Naive B cell (primary cell): ENCODE measurements around the gene RAB10. TPM values are rescaled to one million over a fixed set of nuclear protein-coding genes. Genes with fewer than 3 reads are reported as not detected.

ENCODE experiments used
- ATAC-seq, 2 donors: fragments of 150-1000 bp; cut with Tn5 transposase; 2 replicates each; pipeline ENCODE4 v1.10.0; 2021; ENCODE audit warnings: low read depth in 2 of 2, mild to moderate bottlenecking in 2 of 2, moderate library complexity in 2 of 2
- DNase-seq: peaks from one replicate; pipeline ENCODE4 v3.0.0; 2022
- H3K27ac Mint-ChIP-seq, 6 donors: one replicate each; pipeline ENCODE4 v1.8.0; 2020 to 2022; ENCODE audit warnings: mild to moderate bottlenecking in 6 of 6, mixed read lengths in 6 of 6, moderate library complexity in 5 of 6, inconsistent platforms in 2 of 6
- H3K27me3 Mint-ChIP-seq, 3 donors: one replicate each; pipeline ENCODE4 v1.8.0; 2021 to 2022; ENCODE audit warnings: mixed read lengths in 3 of 3, mild to moderate bottlenecking in 1 of 3
- H3K36me3 Mint-ChIP-seq, 2 donors: one replicate each; pipeline ENCODE4 v1.8.0; 2020 to 2022; ENCODE audit warnings: mixed read lengths in 2 of 2, inconsistent platforms in 1 of 2, mild to moderate bottlenecking in 1 of 2
- H3K4me1 Mint-ChIP-seq, 3 donors: one replicate each; pipeline ENCODE4 v1.8.0; 2020 to 2022; ENCODE audit warnings: mixed read lengths in 3 of 3, inconsistent platforms in 1 of 3, mild to moderate bottlenecking in 1 of 3, moderate library complexity in 1 of 3
- H3K4me3 Mint-ChIP-seq, 8 donors: one replicate each; pipeline ENCODE4 v1.8.0; 2020 to 2022; ENCODE audit warnings: mild to moderate bottlenecking in 8 of 8, mixed read lengths in 8 of 8, moderate library complexity in 8 of 8, inconsistent platforms in 2 of 8
- H3K9me3 Mint-ChIP-seq, 7 donors: one replicate each; pipeline ENCODE4 v1.8.0; 2020 to 2022; ENCODE audit warnings: mixed read lengths in 7 of 7, mild to moderate bottlenecking in 5 of 7, inconsistent platforms in 2 of 7, moderate library complexity in 1 of 7
- polyA plus RNA-seq, 6 donors: library from polyadenylated mRNA; unstranded; fragments of 300-500 nt; fragmentation: Illumina TruSeq; gene quantifications; one replicate each; pipeline ENCODE4 v1.2.3, GENCODE V29; 2021; ENCODE audit warnings: low read depth in 6 of 6

The RAB10 gene
- polyA plus RNA-seq, 6 donors from 2014 or later: 71.1 to 98.1 (median 82.5) TPM

DNA sequence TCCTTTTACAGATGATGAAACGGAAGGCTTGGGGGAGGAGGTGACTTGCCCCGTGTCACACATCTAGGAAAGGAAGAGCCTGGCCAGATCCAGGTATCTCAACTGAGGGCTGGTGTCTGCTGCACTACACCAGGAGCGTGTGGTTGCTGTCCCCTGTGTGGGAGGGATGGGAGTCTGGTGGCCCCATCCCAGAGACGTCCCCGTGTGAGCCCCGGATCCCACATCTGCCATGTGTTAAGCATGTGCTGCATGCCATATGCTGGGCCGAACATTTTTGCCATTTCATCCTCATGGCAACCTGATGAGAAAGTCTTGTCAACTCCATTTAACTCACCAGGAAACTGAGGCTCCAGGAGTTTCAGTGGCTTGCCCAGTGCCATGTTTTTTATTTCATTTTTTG is 143.2 kb downstream of the RAB10 start:
- ATAC-seq: no peak
- no peak overlapping the region for H3K4me3 Mint-ChIP-seq

GRCh38 chr2:26178246-26178645 is 144.4 kb downstream of the RAB10 start:
- Mint-ChIP-seq H3K36me3 (peaks cover 0 to 8% of the 10 kb centered on the region in 2 donors), H3K27ac (peak overlapping the region in 2 of 6 donors; percentile 54 to 63), H3K27me3 (peaks cover 40 to 75% (median 68%) of the 10 kb centered on the region in 3 donors), H3K4me3 (peak overlapping the region in 6 of 8 donors; percentile 22 to 71 (median 64)), H3K9me3 (no peaks in the 10 kb centered on the region), H3K4me1 (peaks cover 14 to 28% (median 16%) of the 10 kb centered on the region in 3 donors)
- ATAC-seq (no peak), DNase-seq (no peak)

More for the DNA sequence above, 143.2 kb downstream of the RAB10 start:
- no peaks in the 10 kb centered on the region for H3K9me3 Mint-ChIP-seq
- peaks cover 40 to 77% (median 72%) of the 10 kb centered on the region in 3 donors for H3K27me3 Mint-ChIP-seq
- H3K36me3 Mint-ChIP-seq: peaks cover 0 to 10% of the 10 kb centered on the region in 2 donors
- no peak for DNase-seq
- H3K27ac Mint-ChIP-seq: no peak overlapping the region
- H3K4me1 Mint-ChIP-seq: peaks cover 17 to 31% (median 19%) of the 10 kb centered on the region in 3 donors

GRCh38 chr2:26178746-26179436 is 145.0 kb downstream of the RAB10 start:
- peak; percentile 44 to 69 for ATAC-seq
- peaks cover 40 to 70% (median 62%) of the 10 kb centered on the region in 3 donors for H3K27me3 Mint-ChIP-seq
- H3K4me1 Mint-ChIP-seq: peaks cover 12 to 28% (median 14%) of the 10 kb centered on the region in 3 donors
- peak overlapping the region; percentile 8 to 85 (median 67) for H3K4me3 Mint-ChIP-seq
- H3K36me3 Mint-ChIP-seq: peaks cover 0 to 8% of the 10 kb centered on the region in 2 donors
- DNase-seq: no peak
- peak overlapping the region in 2 of 6 donors; percentile 54 to 63 for H3K27ac Mint-ChIP-seq
- H3K9me3 Mint-ChIP-seq: no peaks in the 10 kb centered on the region

DNA sequence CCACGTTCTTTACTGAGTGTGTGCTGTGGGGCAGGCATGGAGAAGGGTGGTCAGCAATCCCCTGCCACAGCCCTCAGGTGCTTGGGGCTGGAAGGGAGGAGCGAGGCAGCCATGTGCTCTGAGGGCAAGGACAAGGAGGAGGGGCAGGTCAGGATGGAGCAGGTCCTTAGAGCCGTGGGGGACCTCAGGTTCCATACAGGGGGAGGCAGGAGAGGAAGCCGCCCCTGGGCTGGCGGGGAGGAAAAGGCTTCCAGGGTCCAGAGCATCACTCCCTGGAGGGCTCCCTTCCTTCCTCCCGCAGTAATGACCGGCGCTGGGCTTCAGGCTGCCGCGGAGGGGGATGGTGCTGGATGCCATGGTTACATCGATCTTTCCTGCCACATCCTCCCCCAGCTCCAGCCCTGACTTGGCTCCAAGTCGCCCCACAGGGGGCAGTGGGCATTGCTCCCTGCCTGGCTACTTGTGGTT is 145.6 kb downstream of the RAB10 start:
- H3K9me3 Mint-ChIP-seq: no peaks in the 10 kb centered on the region
- peak overlapping the region in 7 of 8 donors; percentile 8 to 85 (median 67) for H3K4me3 Mint-ChIP-seq
- peaks cover 36 to 65% (median 56%) of the 10 kb centered on the region in 3 donors for H3K27me3 Mint-ChIP-seq
- peaks cover 8 to 24% (median 11%) of the 10 kb centered on the region in 3 donors for H3K4me1 Mint-ChIP-seq
- DNase-seq (no peak), ATAC-seq (peak in 1 of 2 donors; percentile 13)
- peaks cover 0 to 8% of the 10 kb centered on the region in 2 donors for H3K36me3 Mint-ChIP-seq
- no peak overlapping the region for H3K27ac Mint-ChIP-seq

- H3K36me3 Mint-ChIP-seq: peaks cover 0 to 8% of the 10 kb centered on the region in 2 donors
- H3K27me3 Mint-ChIP-seq: peaks cover 18 to 49% (median 37%) of the 10 kb centered on the region in 3 donors
- peaks cover 11 to 30% (median 11%) of the 10 kb centered on the region in 3 donors for H3K4me1 Mint-ChIP-seq
- H3K27ac Mint-ChIP-seq: no peak overlapping the region
- DNase-seq (no peak), ATAC-seq (no peak)
- H3K9me3 Mint-ChIP-seq: no peaks in the 10 kb centered on the region
- peak overlapping the region in 1 of 8 donors; percentile 6 for H3K4me3 Mint-ChIP-seq
Observed at GRCh38 chr2:26182441-26182840, 148.6 kb downstream of the RAB10 start.

DNA sequence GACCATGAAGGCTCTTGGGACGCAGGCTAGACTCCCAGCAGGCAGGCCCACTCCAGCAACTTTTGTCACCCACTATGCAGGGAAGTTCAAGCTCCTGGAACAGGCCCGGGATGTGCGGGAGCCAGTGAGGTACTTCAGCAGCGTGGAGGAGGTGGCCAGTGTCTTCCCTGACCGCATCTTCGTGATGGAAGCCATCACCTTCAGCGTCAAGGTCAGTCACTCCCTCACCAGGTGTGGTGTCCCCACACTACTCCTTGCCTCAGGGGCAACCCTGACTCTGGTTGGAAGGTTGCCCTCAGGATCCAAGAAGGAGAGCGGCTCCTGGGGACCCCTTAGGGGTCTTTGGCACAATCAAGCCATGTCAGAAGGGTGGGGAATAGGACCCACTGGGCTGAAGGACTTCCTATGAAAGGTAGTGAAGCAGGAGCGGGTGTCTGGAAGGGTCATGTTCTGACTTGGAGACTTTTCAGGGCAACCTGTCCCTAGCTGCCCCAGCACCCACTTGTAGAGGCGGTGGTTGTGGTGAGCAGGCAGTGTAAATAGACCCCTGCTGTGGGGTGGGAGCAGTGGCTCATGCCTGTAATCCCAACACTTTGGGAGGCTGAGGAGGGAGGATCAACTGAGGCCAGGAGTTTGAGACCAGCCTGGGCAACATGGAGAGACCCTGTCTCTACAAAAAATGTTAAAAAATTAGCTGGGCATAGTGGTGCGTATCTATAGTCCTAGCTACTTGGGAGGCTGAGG is 149.2 kb downstream of the RAB10 start:
- Mint-ChIP-seq H3K9me3 (no peaks in the 10 kb centered on the region), H3K27me3 (peaks cover 18 to 43% (median 37%) of the 10 kb centered on the region in 3 donors), H3K4me1 (peaks cover 11 to 30% (median 11%) of the 10 kb centered on the region in 3 donors), H3K36me3 (peaks cover 0 to 8% of the 10 kb centered on the region in 2 donors), H3K4me3 (peak overlapping the region; percentile 32 to 88 (median 60)), H3K27ac (no peak overlapping the region)
- ATAC-seq (no peak), DNase-seq (no peak)

- no peak for DNase-seq
- Mint-ChIP-seq H3K27ac (peak overlapping the region in 2 of 6 donors; percentile 54 to 81), H3K9me3 (no peaks in the 10 kb centered on the region), H3K4me1 (peaks cover 9 to 21% (median 11%) of the 10 kb centered on the region in 3 donors), H3K36me3 (peaks cover 0 to 8% of the 10 kb centered on the region in 2 donors), H3K4me3 (peak overlapping the region; percentile 42 to 88 (median 75)), H3K27me3 (peaks cover 17 to 40% (median 33%) of the 10 kb centered on the region in 3 donors)
- no peak for ATAC-seq
Observed at GRCh38 chr2:26184121-26184520, 150.2 kb downstream of the RAB10 start.

- Mint-ChIP-seq H3K27ac (peak overlapping the region in 1 of 6 donors; percentile 20), H3K4me3 (peak overlapping the region in 7 of 8 donors; percentile 21 to 81 (median 47)), H3K27me3 (peaks cover 14 to 34% (median 27%) of the 10 kb centered on the region in 3 donors), H3K4me1 (peaks cover 5 to 16% (median 7%) of the 10 kb centered on the region in 3 donors), H3K9me3 (no peaks in the 10 kb centered on the region), H3K36me3 (peaks cover 0 to 8% of the 10 kb centered on the region in 2 donors)
- DNase-seq: peak; percentile 75
- peak; percentile 97 for ATAC-seq
Observed at GRCh38 chr2:26184555-26185303, 150.8 kb downstream of the RAB10 start.

DNA sequence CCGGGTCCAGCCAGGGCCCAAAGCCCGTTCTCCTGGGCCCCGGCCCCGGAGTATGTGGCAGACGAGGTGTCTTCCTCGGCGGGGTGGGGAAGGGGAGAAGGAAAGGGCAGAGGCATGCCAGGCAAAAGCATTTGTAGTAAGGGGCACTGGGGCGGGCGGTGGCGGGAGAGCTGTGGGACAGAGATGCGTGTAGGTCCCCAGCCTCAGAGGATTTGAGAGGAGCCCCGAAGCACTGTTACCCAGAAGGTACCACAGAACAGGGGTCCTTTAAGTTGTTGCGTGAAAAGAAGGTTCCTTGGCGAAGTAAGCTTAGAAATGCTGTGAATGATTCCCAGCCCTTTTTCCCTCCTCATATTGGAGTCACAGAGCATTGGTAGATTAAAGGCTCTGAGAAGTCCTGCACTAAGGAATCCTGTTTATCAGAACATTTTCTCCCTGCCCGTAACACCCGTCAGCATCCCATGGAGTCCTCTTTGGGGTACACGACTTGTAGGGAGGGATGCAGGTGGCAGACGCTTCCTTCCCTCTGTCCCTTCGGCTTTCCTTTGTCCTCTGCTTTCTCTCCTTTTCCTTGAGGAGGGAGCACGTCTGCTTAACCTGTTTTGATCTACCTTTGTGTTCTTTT is 151.5 kb downstream of the RAB10 start:
- Mint-ChIP-seq H3K27ac (peak overlapping the region in 2 of 6 donors; percentile 20 to 54), H3K4me3 (peak overlapping the region; percentile 52 to 92 (median 80)), H3K36me3 (peaks cover 0 to 8% of the 10 kb centered on the region in 2 donors), H3K4me1 (peaks cover 4 to 11% (median 5%) of the 10 kb centered on the region in 3 donors), H3K27me3 (peaks cover 9 to 28% (median 20%) of the 10 kb centered on the region in 3 donors), H3K9me3 (no peaks in the 10 kb centered on the region)
- no peak for DNase-seq
- no peak for ATAC-seq

DNA sequence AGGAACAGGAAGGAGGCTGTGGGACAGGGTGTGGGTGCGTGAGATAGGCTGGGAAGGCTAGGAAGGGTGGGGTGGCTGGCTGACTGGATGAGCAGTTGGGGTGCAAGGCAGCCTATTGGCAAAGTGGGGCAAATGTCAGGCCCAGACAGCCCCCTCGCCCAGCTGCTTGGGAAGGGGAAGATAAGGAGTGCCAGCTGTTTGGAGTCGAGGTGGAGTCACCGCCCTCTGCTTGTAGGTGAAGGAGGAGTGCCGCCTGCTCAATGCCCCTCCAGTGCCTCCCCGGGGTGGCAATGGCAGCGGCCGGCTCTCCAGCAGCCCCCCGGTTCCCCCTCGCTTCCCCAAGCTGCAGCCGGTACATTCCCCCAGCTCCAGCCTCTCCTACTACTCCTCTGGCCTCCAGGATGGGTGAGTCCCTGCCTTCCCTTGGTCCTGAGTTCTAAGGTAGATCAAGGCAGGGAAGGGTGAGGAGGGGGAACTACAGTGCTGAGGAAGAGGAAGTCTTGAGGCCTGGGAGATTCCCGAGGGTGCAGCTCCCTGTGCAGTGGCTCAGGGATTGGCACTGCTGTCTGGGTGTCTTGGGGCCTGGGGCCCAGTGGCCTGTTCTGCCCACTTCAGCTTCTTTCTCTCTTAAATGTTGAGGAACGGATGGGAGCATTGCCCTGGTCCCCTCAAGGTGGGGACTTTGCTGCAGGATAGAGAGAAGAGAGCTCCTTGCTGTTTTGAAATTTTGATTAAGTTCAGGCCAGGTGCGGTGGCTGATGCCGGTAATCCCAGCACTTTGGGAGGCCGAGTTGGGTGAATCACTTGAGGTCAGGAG is 152.3 kb downstream of the RAB10 start:
- Mint-ChIP-seq H3K4me1 (peaks cover 4 to 11% (median 5%) of the 10 kb centered on the region in 3 donors), H3K36me3 (peaks cover 0 to 5% of the 10 kb centered on the region in 2 donors), H3K27ac (no peak overlapping the region), H3K4me3 (peak overlapping the region; percentile 52 to 92 (median 80)), H3K27me3 (peaks cover 2 to 20% (median 12%) of the 10 kb centered on the region in 3 donors), H3K9me3 (no peaks in the 10 kb centered on the region)
- no peak for ATAC-seq
- no peak for DNase-seq
